NB4 (cell line): ENCODE results near the gene ATP9B.
"Not testable (repeated sequence)": the region's sequence is repeated elsewhere in the genome, so short reads cannot be mapped to it uniquely, and the experiment has no call there.

Experiments
- MYC ChIP-seq: IDR thresholded peaks from 2 replicates; pipeline ENCODE4 v1.6.1; 2011; ENCODE audit warnings: low read depth, low read length
- TF ChIP-seq, protein P1 (sequence below): IDR thresholded peaks from one replicate; pipeline ENCODE4 v1.5.1; 2012; ENCODE audit warnings: low read depth, low read length

DNA sequence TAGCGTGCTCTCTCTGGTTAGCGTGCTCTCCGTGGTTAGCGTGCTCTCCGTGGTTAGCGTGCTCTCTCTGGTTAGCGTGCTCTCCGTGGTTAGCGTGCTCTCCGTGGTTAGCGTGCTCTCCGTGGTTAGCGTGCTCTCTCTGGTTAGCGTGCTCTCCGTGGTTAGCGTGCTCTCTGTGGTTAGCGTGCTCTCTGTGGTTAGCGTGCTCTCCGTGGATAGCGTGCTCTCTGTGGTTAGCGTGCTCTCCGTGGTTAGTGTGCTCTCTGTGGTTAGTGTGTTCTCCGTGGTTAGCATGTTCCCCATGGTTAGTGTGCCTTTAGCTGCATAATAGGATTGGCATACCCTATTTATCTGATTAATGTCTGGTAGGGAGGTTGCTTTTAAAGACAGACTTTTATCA, 258.7 kb downstream of the ATP9B start:
- TF ChIP-seq MYC, result not testable (repeated sequence)
- TF ChIP-seq, protein P1, sequence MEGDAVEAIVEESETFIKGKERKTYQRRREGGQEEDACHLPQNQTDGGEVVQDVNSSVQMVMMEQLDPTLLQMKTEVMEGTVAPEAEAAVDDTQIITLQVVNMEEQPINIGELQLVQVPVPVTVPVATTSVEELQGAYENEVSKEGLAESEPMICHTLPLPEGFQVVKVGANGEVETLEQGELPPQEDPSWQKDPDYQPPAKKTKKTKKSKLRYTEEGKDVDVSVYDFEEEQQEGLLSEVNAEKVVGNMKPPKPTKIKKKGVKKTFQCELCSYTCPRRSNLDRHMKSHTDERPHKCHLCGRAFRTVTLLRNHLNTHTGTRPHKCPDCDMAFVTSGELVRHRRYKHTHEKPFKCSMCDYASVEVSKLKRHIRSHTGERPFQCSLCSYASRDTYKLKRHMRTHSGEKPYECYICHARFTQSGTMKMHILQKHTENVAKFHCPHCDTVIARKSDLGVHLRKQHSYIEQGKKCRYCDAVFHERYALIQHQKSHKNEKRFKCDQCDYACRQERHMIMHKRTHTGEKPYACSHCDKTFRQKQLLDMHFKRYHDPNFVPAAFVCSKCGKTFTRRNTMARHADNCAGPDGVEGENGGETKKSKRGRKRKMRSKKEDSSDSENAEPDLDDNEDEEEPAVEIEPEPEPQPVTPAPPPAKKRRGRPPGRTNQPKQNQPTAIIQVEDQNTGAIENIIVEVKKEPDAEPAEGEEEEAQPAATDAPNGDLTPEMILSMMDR, result not testable (repeated sequence)
